ENCODE measurements around the gene SLC4A4.

DNA sequence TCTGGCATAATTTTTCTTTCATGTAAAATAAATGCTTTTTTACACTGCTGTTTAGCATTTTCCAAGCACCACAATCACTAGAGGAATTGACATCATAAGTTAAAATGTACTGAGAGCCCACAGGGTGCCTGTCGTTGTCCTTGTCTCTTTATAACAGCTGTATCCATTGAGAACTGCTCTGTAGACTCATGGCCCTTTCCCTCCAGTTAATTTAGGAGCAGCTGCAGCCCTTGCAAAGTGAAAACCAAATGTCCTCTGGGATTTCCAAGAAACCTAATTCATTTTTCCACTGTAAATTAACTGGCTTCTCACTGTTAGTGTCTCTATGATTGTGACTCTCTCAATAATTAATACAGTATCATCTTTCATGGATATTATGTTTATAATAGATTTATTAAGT, 185.9 kb downstream of the SLC4A4 start:
- TF ChIP-seq POLR2A (IDR thresholded peaks at IDR 0.05; ENCODE audit: low read length) (no peak), GATA1 (IDR thresholded peaks at IDR 0.05; ENCODE audit: low read depth, low read length) (no peak)

Measured in erythroblast (primary cell).